ENCODE data around the gene SYP.
"Not testable (repeated sequence)": the region's sequence is repeated elsewhere in the genome, so short reads cannot be mapped to it uniquely, and the experiment has no call there.

The SYP gene

DNA sequence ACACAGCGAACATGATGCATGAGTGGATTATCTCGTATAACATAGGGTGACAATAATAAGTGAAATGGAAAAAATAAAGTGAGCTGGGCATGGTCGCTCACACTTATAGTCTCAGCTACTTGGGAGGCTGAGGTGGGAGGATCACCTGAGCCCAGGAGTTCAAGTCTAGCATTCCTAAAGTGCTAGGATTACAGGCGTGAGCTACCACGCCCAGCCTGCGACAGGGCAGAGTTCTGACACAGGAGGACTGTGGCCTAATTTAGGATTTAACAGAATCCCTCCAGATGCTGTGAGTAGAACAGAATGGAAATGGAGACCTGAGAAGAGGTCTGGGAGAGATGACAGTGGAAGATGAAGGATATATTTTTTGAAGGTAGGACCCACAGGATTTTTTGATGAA is 10.4 kb downstream of the SYP start:
- DNase-seq (ENCODE audit: low spot score), result no peak

DNA sequence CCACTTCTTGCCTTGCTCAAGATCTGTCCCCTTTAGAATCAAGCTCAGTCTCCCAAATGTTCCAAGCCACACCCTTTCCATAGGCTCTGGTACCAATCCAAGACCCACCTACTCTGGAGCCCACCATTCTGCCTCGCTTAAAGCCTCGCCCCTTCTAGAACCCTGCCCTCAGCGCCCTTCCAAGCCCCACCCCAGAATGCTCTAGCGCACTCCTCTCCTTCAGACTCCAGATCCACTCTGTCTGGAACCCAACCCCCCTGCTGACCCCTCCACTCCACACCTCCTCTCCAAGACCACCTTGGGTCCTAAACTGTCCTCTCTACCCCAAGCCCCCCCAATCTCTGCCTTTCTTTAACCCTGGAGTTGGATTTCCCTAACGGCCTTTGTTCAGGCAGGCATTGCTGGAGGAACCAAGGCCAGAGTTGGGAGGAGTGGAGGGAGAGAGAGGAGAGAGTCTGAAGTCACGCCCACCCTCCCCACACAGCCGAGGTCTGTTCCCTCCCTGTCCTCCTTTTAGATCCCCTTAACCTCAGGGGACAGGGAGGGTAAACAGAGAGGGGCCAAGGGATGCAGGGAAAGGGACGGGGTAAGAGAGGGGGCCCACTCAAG is 11.4 kb downstream of the SYP start:
- DNase-seq (ENCODE audit: low spot score), result no peak

DNA sequence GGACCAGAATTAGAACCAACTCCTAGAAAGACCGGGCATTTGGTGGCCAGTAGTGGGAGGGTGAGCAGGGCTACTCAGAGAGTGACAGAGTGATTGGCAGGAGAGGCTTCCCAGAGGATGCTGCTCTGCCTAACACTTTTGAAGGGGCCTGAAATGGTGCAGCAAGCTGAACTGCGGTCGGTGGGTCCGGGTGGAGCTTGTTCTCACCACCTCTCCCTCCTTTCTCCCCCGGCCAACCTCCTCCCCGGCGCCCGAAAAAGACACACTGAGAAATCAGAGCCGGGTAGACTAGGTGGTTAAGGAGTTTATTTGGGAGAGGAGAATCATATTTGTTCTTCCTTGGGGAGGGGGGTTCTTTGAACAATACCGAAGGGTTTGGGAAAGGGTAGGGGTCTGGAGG is 12.5 kb downstream of the SYP start:
- no peak for DNase-seq (ENCODE audit: low spot score)

DNA sequence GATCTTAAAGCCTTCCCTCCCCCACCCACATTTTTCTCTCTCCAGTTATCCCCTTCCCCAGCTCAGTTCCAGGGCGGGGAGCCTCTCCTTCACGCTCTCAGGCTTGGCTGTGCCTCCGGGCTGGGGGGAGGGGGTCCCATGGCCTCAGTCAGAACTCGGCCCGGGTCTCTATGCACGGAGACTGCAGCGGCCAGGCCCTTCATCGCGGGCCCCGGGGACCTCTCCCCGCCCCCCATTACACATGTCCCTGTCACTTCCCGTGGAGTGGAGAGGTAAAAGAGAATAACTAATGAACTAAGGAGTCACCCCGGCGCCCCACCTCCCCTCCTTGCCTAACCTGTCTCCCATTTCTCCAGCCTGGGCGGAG is 13.0 kb downstream of the SYP start:
- no peak for DNase-seq (ENCODE audit: low spot score)

DNA sequence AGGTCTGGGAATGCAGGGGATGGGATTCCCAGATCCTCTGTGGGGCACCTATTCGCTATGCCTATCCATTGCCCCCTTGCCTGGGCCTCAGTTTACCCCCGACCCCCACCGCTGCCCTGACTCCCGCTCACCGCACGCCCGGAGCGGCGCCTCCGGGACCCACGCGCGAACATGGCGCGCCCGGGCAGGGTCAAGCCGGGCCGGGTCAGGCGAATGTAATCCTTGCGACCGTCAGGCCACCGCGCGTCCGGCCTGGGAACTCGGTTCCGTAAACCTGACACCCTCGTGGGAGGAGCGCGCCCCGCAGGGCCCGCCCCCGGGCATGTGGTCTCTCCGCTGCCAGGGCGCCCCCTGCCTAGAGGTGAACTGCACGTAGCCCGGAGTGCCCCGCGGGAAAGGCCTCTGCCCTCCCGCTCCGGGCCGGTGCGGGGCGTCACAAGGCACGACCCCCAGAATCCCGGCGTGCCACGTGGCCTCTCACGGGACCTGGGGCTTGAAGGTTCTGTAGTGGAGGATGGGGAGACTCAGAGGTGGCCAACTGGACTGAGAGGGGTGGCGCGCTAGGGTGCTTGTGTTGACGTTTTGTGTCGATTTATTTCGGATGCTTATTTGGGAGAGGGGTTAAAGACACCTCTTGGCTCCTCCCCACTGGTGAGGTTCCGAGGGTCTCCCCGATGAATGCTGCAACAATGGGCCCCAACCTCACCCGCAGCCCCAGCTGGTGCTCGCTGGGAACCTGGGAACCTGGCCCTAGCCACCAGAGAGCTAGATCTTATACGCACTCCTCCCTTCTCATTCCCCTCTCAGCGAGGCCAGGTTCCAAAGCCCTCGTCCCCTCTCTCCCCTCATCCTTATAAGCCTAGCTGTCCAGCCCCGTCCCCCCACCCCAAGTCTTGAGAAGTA is 13.6 kb downstream of the SYP start, which contains the start of gene PRICKLE3:
Gene PRICKLE3, minus strand, starts transcription at position 249 of the 903 bp plus-strand sequence. Its CDS starts 76 bp downstream, at position 173.
- DNase-seq (ENCODE audit: low spot score), result peak; percentile 75

DNA sequence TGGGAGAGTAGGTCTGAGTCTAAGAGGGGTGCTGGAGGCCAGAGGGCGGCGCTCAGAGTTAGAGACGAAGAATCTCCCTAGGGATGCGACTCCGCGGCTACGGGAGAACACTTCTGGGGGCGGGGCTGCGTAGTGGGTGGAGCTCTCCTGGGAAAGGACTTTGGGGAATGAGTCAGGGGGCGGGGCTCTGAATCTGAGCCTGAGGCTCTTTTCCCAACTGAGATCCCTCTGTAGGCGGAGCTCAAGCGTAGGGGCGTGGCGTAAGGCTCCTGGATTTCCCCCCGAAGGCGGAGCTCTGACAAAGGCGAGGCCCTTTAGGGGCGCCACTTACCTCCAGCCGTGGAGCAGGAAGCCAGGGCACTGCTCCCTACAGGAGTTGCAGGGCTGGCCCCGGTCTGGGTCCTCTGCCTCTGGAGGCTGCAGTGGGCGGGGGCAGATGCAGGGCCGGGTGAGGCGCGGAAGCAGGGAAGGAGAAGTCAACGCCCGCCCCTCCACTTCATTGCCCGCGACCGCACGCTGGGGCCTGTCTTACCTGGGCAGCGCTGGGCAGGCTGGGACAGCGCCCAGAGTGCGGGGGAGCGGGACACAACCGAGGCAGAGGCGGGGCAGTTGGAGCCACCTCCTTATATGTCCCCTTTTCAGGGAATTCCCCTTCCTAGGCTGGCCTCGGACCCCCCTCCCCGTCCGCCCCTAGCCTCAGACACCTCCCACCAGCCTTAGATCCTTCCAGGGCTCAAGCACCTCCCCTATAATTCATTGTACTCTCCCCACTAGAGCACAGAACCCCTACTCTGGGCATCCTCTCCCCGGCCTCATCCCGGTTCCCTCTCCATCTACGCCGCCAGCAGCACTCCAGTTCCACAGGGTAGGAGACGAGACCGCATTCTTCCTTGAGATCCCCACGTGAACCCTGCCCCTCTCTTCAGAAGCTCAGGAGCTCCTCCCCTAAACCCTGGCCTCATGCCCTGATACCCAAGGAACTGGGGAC is 15.4 kb downstream of the SYP start:
- DNase-seq (ENCODE audit: low spot score), result no peak

DNA sequence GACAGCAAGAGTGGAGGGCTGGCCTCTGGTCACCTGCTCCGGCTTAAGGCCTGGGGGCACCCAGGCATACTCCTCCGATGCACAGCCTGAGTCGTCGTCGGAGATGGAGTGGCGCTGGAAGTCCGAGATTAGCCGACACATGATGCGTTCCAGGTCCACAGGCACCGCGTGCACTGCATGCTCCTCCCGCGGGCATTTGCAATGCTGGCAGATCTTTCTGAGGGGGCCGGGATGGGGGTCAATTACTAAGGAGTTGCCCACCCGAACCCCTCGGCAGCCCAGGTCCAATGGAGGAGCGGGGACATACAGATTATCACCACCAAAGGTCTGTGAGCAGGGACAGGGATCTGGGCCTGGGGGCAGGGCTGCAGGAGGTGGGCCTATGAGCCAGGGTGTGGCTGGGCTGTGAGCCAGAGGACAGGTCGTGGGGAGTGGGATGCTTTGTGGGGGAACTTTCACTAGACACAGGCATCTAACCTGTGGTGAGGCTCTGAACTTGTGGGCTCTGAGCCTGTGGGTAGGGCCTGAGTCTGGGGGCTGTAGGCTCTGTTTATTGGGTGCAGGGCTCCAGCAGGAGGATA is 16.2 kb downstream of the SYP start:
- DNase-seq (ENCODE audit: low spot score), result no peak

DNA sequence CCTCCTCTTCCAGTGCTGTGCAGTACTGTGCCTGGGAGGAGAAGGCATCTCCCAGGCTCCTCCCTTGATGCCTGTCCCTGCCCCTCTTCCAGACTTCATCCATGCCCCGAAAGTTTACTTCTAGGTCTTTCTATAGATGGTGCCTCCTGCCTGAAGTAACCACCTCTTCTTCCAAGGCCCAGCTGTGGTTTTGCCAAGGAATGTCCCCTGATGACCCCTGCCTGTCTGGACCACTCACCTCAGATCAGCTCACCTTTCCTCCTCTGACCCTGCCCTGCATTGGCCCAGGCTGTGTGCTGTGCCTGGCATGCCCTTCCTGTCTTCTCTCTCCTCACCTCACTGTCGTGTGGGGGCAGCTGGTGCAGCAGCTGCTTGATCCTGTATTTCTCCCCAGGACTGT is 20.6 kb downstream of the SYP start:
- no peak for DNase-seq (ENCODE audit: low spot score)

DNA sequence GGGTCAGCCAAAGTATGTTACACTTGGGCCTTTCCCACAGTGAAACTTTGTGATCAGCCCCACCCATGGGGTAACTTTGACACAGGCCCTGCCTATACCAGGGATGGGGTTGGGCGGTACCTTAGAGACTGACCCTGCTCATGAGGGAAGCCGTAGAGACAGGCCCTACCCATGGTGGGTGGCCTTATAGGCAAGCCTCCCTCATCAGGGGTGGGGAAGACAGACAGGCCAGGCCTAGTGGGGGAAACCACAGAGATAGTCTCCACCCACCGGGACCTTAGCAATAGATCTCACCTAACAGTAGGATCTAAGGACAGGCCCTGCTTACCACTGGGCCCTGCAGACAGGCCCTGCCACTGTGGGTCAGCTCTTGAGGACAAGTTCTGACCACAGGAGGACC is 21.5 kb downstream of the SYP start:
- DNase-seq (ENCODE audit: low spot score), result no peak

DNA sequence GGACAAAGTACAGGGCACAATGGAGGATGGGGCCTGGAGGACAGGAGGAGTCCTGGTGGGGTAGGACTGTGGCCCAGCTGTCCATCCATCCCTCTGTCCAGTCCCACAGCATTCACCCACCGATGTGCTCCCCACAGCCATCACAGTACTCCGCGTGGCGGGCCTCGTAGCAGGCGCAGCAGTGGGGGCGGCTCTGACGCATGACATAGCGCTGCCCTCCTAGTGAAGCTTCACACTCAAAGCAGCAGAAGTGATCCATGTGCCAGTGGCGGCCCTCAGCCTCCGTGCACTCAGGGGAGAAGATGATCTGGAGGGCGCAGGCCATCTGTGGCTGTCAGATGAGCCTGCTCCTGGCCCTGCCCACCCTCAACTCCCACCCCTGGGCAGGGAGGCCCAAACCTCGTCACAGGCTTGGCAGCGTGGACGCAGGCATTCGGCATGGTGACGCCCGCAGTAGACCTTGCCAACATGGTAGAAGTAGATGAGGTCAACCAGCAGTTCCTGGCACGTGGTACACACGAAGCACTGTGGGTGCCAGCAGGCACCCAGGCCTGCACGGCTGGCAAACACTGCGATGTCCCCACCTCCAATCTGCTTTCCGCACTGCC is 22.0 kb downstream of the SYP start:
- no peak for DNase-seq (ENCODE audit: low spot score)

DNA sequence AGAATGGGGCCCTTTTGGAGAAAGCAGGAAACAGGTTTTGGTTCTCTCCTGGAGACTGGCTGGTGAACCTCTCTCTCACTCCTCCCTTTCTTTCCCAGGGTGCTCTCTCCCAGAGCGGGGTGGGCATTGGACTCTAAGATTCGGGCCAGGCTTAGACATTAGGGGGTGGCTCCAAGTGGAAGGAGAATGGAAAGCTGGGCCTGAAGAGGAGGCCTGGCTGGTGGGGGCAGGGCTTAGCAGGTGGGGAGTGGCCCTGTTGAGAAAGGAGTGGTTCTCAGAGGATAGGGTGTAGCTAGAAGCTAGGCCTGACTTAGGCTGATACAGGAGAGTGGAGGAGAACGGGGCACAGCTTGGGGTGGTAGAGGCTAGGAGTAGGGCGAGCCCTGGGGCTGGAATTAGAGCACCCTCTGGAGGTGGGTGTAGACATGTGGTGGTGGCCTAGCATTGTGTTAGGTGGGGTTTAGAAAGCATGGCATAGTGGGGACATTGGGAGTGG is 22.6 kb downstream of the SYP start:
- no peak for DNase-seq (ENCODE audit: low spot score)

DNA sequence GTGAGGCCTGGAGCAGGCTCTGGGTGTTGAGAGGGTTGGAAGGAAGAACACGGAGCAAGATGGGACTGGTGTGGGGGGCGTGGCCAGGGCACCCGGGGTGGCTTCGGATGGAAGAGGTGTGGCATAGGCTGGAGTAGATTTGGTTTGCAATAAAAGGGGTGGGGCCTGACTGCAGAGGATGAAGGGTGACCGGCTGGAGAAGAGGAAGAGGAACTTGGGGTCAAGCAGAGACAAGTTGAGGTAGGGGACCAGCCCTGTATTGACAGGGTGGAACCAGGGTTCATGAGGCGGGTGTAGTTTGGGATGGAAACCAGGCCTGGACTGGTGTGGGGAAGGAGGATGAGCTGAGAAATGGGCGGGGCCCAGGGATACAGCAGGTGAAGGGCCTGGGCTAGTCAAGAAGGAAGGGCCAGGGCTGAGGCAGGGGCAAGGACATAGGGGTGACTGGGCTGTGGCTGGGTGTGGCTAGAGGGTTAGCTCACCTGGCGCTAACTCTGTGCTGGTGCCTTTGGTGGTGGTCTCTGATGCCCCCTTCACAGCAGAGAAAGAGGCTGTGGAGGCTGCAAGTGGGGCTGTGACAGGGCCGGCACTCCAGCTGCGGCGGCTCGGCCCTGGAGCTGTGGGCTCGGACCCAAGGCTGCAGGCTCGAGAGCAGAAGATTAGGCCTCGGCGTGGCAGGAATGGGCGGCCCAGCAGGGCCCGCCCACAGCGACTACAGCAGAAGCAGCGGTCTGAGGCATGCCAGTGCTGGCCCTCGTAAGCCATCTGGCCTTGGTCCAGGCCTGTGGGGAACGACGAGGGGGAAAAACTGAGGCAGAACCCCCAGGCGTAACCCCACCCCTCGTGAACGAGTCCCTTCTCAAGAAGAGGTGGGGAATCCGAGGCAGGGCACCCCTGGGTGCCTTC is 23.3 kb downstream of the SYP start:
- DNase-seq (ENCODE audit: low spot score), result no peak

DNA sequence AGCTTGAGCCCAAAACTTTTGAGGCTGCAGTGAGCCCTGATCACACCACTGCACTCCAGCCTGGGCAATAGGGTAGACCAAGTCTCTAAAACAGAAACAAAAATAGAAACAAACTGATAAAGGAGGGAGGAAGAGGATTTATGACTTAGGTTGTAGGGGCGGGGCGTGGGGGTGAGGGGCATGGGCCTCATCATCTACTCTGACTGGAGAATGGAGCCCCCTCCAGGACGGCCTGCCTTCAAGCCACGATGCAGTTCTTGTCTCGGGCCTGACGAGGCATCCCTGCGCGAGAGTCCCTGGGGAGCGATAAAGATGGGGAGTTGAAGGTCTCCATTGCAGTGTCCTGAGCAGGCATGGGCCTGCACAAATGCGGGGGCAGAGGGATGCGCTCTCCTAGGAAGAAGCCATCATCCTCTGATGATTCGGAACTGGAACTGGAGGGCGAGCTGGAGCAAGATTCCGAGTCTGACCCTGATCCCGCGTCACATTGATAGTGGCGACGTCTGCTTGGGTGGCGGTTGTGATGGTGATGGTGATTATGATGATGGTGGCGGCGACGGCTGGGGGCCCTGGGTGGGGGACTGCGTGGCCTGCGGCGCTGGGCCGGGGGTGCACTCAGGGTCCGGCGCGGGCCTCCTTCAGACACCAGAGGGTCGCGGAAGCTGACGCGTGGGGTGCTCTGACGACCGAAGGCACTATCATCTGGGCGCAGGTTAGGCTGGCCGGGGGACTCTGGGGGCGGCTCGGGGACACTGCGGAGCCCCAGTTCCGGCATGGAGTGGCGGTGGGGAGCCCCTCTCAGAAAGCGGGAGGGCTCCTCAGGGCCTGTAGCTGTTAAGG is 24.3 kb downstream of the SYP start:
- DNase-seq (ENCODE audit: low spot score), result no peak

DNA sequence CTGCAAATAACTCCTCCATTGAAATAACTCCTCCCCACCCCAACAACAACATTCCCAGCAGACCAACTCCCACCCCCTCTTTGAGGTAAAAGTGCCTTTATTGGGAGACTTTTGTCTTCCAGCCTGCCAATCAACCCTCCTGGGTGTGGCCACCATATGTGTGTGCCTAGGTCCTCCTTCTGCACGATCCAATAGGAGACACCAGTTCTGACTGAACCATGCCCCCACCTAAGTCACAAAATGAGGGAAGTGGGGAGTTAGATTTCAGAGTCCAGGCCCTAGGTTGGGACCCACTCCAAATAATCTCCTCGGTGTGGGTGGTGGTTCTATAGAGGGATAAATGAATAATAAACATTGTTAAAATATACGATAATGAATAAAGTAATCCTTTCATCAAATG is 25.3 kb downstream of the SYP start:
- no peak for DNase-seq (ENCODE audit: low spot score)

DNA sequence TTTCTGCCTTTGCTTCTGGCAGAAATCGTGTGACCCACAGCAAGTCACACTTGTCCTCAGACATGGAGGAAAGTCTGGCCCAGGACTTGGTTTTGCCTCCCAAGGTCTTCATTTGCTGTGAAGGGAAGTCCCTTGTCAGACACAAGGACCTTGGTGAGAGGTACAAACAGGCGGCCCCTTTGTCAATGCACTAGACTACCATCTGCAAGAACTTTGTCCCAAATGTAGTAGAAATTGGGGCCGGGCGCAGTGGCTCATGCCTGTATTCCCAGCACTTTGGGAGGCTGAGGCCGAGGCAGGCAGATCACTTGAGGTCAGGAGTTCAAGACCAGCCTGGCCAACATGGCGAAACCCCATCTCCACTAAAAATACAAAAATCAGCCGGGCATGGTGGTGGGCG is 26.4 kb downstream of the SYP start:
- not testable (repeated sequence) for DNase-seq (ENCODE audit: low spot score)

DNA sequence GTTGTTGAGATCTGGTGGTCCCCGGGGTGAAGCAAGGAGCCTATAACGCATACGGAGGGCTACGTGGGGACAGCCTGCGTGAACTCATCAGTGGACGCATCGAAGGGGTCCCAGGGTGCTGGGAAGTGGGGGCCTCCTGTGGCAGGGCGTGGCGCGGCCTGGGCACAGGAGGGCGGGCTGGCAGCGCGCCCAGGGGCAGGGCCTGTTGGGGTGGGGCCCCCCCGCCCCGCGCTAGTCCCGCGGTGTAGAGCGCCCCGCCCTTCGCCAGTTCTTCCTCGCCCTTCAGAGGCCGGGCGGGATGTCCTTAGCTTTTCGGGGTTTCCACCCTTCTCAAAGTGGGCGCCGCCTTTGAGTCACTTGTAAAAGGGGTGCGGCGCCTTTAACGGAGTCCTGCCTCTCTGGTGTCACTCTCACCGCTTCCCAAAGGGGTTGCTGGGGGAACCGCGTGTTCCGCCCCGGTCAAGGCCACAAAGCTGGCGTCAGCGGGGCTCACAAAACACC is 27.7 kb downstream of the SYP start:
- peak; percentile 36 for DNase-seq (ENCODE audit: low spot score)

DNA sequence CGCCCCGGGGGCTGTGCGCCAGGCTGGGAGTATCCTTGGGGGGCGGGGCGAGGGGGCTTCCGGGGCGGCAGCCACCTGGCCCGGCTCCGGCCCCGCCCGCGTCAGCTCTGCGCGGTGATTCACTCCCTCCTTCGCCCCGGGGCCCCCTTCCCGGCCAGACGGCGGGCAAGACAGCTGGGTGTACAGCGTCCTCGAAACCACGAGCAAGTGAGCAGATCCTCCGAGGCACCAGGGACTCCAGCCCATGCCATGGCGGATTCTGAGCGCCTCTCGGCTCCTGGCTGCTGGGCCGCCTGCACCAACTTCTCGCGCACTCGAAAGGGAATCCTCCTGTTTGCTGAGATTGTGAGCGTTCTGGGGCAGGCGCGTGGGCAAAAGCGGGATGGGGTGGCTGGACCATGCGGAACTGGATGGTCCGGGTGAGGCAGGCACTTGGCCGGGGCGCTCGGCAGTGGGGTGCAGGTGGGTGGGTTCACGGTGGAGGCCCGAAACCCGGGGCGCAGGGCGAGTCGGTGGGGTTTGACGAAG is 28.2 kb downstream of the SYP start, which contains the start of gene PLP2:
Gene PLP2, plus strand, starts transcription at position 147 of the 528 bp plus-strand sequence. Its CDS starts 103 bp downstream, at position 250.
- peak; percentile 24 for DNase-seq (ENCODE audit: low spot score)

DNA sequence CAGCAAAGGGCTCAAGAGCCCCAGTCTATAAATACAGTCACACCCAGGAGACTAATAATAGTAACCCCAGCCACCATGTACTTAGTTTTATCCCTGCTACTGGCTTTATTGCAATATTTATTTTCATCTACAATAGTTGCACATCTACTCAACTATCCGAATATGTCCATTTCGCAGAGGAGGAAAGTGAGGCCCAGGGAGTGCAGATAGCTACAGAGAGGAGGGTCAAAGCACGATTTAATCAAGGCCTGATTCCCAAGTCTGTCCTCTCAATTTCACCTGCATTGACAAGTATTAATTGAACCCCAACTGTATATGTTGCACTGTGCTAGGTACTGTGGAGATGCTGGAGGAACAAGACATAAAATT is 32.3 kb downstream of the SYP start:
- no peak for DNase-seq (ENCODE audit: low spot score)
